H9 (cell line): Measurements from ENCODE around the gene STAB2. TPM values are rescaled to one million over a fixed set of nuclear protein-coding genes. Genes with fewer than 3 reads are reported as not detected.

ENCODE experiments used
- DNase-seq: peaks from one replicate; pipeline ENCODE4 v3.0.0-alpha.2; 2017
- H2AFZ ChIP-seq: one replicate; pipeline ENCODE4 v1.6.1; 2013; ENCODE audit warnings: mild to moderate bottlenecking, low read length, control low read depth, moderate library complexity
- H2AK5ac ChIP-seq: 2 replicates; pipeline ENCODE4 v1.6.1; 2013; ENCODE audit warnings: low read length, control low read depth, mixed read lengths; ENCODE audit not compliant: insufficient read length
- H2BK120ac ChIP-seq: one replicate; pipeline ENCODE4 v1.6.1; 2013; ENCODE audit warnings: low read depth, mild to moderate bottlenecking, low read length, control low read depth, inconsistent platforms; ENCODE audit not compliant: poor library complexity, severe bottlenecking
- H2BK12ac ChIP-seq: 2 replicates; pipeline ENCODE4 v1.6.1; 2013; ENCODE audit warnings: low read length, control low read depth, mixed read lengths, low read depth; ENCODE audit not compliant: insufficient read length
- H2BK15ac ChIP-seq: 2 replicates; pipeline ENCODE4 v1.6.1; 2013; ENCODE audit warnings: low read depth, low read length, control low read depth
- H2BK20ac ChIP-seq: one replicate; pipeline ENCODE4 v1.6.1; 2013; ENCODE audit warnings: low read depth, mild to moderate bottlenecking, low read length, control low read depth, inconsistent platforms; ENCODE audit not compliant: poor library complexity, severe bottlenecking
- H2BK5ac ChIP-seq: 2 replicates; pipeline ENCODE4 v1.6.1; 2013; ENCODE audit warnings: low read length, control low read depth, mixed read lengths; ENCODE audit not compliant: insufficient read length
- H3K14ac ChIP-seq: 2 replicates; pipeline ENCODE4 v1.6.1; 2013; ENCODE audit warnings: low read length, control low read depth; ENCODE audit not compliant: insufficient read depth
- H3K18ac ChIP-seq: 2 replicates; pipeline ENCODE4 v1.6.1; 2013; ENCODE audit warnings: low read depth, mild to moderate bottlenecking, mixed read lengths, low read length, control low read depth; ENCODE audit not compliant: insufficient read length
- H3K23ac ChIP-seq: 2 replicates; pipeline ENCODE4 v1.6.1; 2013; ENCODE audit warnings: low read length, control low read depth, mixed read lengths, low read depth; ENCODE audit not compliant: insufficient read length
- H3K23me2 ChIP-seq: 2 replicates; pipeline ENCODE4 v1.6.1; 2013; ENCODE audit warnings: low read depth, mild to moderate bottlenecking, mixed read lengths, low read length, control low read depth; ENCODE audit not compliant: insufficient read length, poor library complexity, severe bottlenecking
- H3K27ac ChIP-seq: 2 replicates; pipeline ENCODE4 v1.5.1; 2013; ENCODE audit warnings: low read length, control low read depth, mixed read lengths, low read depth; ENCODE audit not compliant: insufficient read length
- H3K27me3 ChIP-seq: 2 replicates; pipeline ENCODE4 v1.6.1; 2013; ENCODE audit warnings: low read length, control low read depth, inconsistent platforms; ENCODE audit not compliant: insufficient read depth
- H3K4ac ChIP-seq: 2 replicates; pipeline ENCODE4 v1.6.1; 2013; ENCODE audit warnings: low read depth, mild to moderate bottlenecking, control low read depth, inconsistent platforms, low read length, moderate library complexity
- H3K4me1 ChIP-seq: 2 replicates; pipeline ENCODE4 v1.6.1; 2013; ENCODE audit warnings: low read length, control low read depth, inconsistent platforms; ENCODE audit not compliant: insufficient read depth
- H3K4me2 ChIP-seq: 2 replicates; pipeline ENCODE4 v1.6.1; 2013; ENCODE audit warnings: low read length, control low read depth, mixed read lengths; ENCODE audit not compliant: insufficient read length, insufficient read depth
- H3K56ac ChIP-seq: 2 replicates; pipeline ENCODE4 v1.6.1; 2013; ENCODE audit warnings: low read depth, mild to moderate bottlenecking, mixed read lengths, low read length, control low read depth; ENCODE audit not compliant: insufficient read length
- H3K79me1 ChIP-seq: 2 replicates; pipeline ENCODE4 v1.6.1; 2013; ENCODE audit warnings: low read depth, mild to moderate bottlenecking, moderate library complexity, low read length, control low read depth, inconsistent platforms; ENCODE audit not compliant: insufficient read depth, poor library complexity, severe bottlenecking
- H3K79me2 ChIP-seq: 2 replicates; pipeline ENCODE4 v1.6.1; 2013; ENCODE audit warnings: low read length, control low read depth, inconsistent platforms; ENCODE audit not compliant: insufficient read depth
- H3K9ac ChIP-seq: 2 replicates; pipeline ENCODE4 v1.6.1; 2013; ENCODE audit warnings: low read length, control low read depth, mixed read lengths; ENCODE audit not compliant: insufficient read length; ENCODE audit errors: extremely low read depth
- H3K9me3 ChIP-seq: one replicate; pipeline ENCODE4 v1.6.1; 2013; ENCODE audit warnings: low read depth, low read length, inconsistent platforms; ENCODE audit not compliant: control insufficient read depth
- H3T11ph ChIP-seq: one replicate; pipeline ENCODE4 v1.6.1; 2013; ENCODE audit warnings: mild to moderate bottlenecking, low read length, control low read depth, inconsistent platforms
- H4K20me1 ChIP-seq: one replicate; pipeline ENCODE4 v1.6.1; 2013; ENCODE audit not compliant: control insufficient read depth, insufficient read length, insufficient read depth
- H4K5ac ChIP-seq: 2 replicates; pipeline ENCODE4 v1.6.1; 2013; ENCODE audit warnings: low read depth, mild to moderate bottlenecking, mixed read lengths, low read length, control low read depth; ENCODE audit not compliant: insufficient read length
- H4K8ac ChIP-seq: replicated peaks from 2 replicates; pipeline ENCODE4 v1.6.1; 2013; ENCODE audit warnings: low read length, control low read depth, mixed read lengths, low read depth; ENCODE audit not compliant: insufficient read length
- H4K91ac ChIP-seq: 2 replicates; pipeline ENCODE4 v1.6.1; 2013; ENCODE audit warnings: low read depth, mild to moderate bottlenecking, moderate library complexity, mixed read lengths, low read length, control low read depth; ENCODE audit not compliant: insufficient read length
- H3K27ac Mint-ChIP-seq, 3 experiments: 2 replicates in 2 of 3; 3 replicates in 1 of 3; pipeline ENCODE4 v1.8.0; 2020 to 2021; ENCODE audit warnings: mixed read lengths in 3 of 3, mild to moderate bottlenecking in 1 of 3, moderate library complexity in 1 of 3
- H3K27me3 Mint-ChIP-seq: 2 replicates; pipeline ENCODE4 v1.8.0; 2021; ENCODE audit warnings: low read depth, mild to moderate bottlenecking, moderate library complexity, mixed read lengths
- H3K36me3 Mint-ChIP-seq, 3 experiments: 2 replicates in 2 of 3; 3 replicates in 1 of 3; pipeline ENCODE4 v1.8.0; 2020 to 2021; ENCODE audit warnings: low read depth in 3 of 3, mixed read lengths in 3 of 3; ENCODE audit not compliant: insufficient read depth in 1 of 3
- H3K4me1 Mint-ChIP-seq, 2 experiments: 2 replicates each; pipeline ENCODE4 v1.8.0; 2020; ENCODE audit warnings: mixed read lengths in 2 of 2
- H3K4me3 Mint-ChIP-seq, 2 experiments: 2 replicates in 1 of 2; 3 replicates in 1 of 2; pipeline ENCODE4 v1.8.0; 2020 to 2021; ENCODE audit warnings: mild to moderate bottlenecking in 2 of 2, mixed read lengths in 2 of 2, moderate library complexity in 1 of 2
- H3K9me3 Mint-ChIP-seq, 2 experiments: 2 replicates in 1 of 2; 3 replicates in 1 of 2; pipeline ENCODE4 v1.8.0; 2020; ENCODE audit warnings: mild to moderate bottlenecking in 2 of 2, mixed read lengths in 2 of 2, moderate library complexity in 1 of 2
- CTCF ChIP-seq: fragments of 200-600 bp; sonication (generic); conservative IDR thresholded peaks from 3 replicates; pipeline ENCODE4 v1.8.0; 2021; ENCODE audit warnings: antibody characterized with exemption, mild to moderate bottlenecking
- WGBS: extraction: QIAGEN DNeasy Blood & Tissue Kit; methylation state at CpG from one replicate; pipeline ENCODE4 v1.1.7; 2013; ENCODE audit warnings: missing lambda C conversion rate, low lambda C conversion rate, mixed read lengths; ENCODE audit not compliant: insufficient read length; ENCODE audit errors: extremely low coverage; 5-methylcytosine and 5-hydroxymethylcytosine counted together
- total RNA-seq: library from RNA; stranded (reverse); gene quantifications from 2 replicates; pipeline ENCODE4 v1.2.1, GENCODE V29; 2021

STAB2 gene
- total RNA-seq, 1 experiment from 2014 or later = 0.02 TPM

- peaks cover 2% of the 10 kb centered on the region; the same call in 1 of the 2 replicates for H3K27me3 Mint-ChIP-seq
- no peak overlapping the region for H3K23ac ChIP-seq
- no peak overlapping the region for H3T11ph ChIP-seq
- DNase-seq = no peak
- H4K5ac ChIP-seq = no peak overlapping the region
- no peaks in the 10 kb centered on the region for H3K79me2 ChIP-seq
- no peaks in the 10 kb centered on the region for H3K36me3 Mint-ChIP-seq
- no peaks in the 10 kb centered on the region for H3K4me1 ChIP-seq
- no peak overlapping the region for H3K18ac ChIP-seq
- H4K20me1 ChIP-seq = no peaks in the 10 kb centered on the region
- no peak overlapping the region for H3K14ac ChIP-seq
- H3K23me2 ChIP-seq = no peaks in the 10 kb centered on the region
- no peak overlapping the region for H2BK15ac ChIP-seq
- H4K91ac ChIP-seq = no peak overlapping the region
- H3K4me3 Mint-ChIP-seq = no peak overlapping the region
- no peak for TF ChIP-seq CTCF
- no peak overlapping the region for H3K56ac ChIP-seq
- H2BK5ac ChIP-seq = no peak overlapping the region
- no peak overlapping the region for H3K4ac ChIP-seq
- H2BK12ac ChIP-seq = no peak overlapping the region
- no peak overlapping the region for H2AK5ac ChIP-seq
- no peak overlapping the region for H3K4me2 ChIP-seq
- no peak overlapping the region for H2AFZ ChIP-seq
- H4K8ac ChIP-seq = no peak overlapping the region
- no peak overlapping the region for H3K27ac ChIP-seq
- H3K9ac ChIP-seq = no peak overlapping the region
- WGBS = no CpG with 5 or more reads among the region's 1 CpG
- no peak overlapping the region for H3K27ac Mint-ChIP-seq
- no peaks in the 10 kb centered on the region for H3K79me1 ChIP-seq
- H3K4me1 Mint-ChIP-seq = peaks cover 0 to 2% of the 10 kb centered on the region in 2 experiments; a peak in 1 of 4 replicates
- no peaks in the 10 kb centered on the region for H3K27me3 ChIP-seq
- H2BK20ac ChIP-seq = no peak overlapping the region
- no peak overlapping the region for H2BK120ac ChIP-seq
- H3K9me3 Mint-ChIP-seq = no peaks in the 10 kb centered on the region
- H3K9me3 ChIP-seq = no peaks in the 10 kb centered on the region
Measured at GRCh38 chr12:103586132-103586531, 941 bp upstream of the STAB2 start.
